Ectodermal cell (in vitro differentiated cells): ENCODE data around the gene FES.

ENCODE experiments used
- H3K27ac ChIP-seq: 2 replicates; pipeline ENCODE4 v1.7.0; 2013; ENCODE audit warnings: mild to moderate bottlenecking, low read depth, low read length; ENCODE audit not compliant: insufficient read depth, poor library complexity, severe bottlenecking
- H3K27me3 ChIP-seq: 2 replicates; pipeline ENCODE4 v1.7.0; 2013; ENCODE audit warnings: mild to moderate bottlenecking, low read length; ENCODE audit not compliant: insufficient read depth, control insufficient read depth, poor library complexity, severe bottlenecking
- H3K36me3 ChIP-seq: one replicate; pipeline ENCODE4 v1.7.0; 2013; ENCODE audit warnings: low read length; ENCODE audit not compliant: control insufficient read depth, insufficient read depth
- H3K4me1 ChIP-seq: one replicate; pipeline ENCODE4 v1.7.0; 2013; ENCODE audit warnings: low read length; ENCODE audit not compliant: control insufficient read depth, insufficient read depth
- H3K4me3 ChIP-seq: 2 replicates; pipeline ENCODE4 v1.7.0; 2013; ENCODE audit warnings: low read depth, low read length, control low read depth; ENCODE audit not compliant: insufficient read depth
- H3K9me3 ChIP-seq: 2 replicates; pipeline ENCODE4 v1.7.0; 2013; ENCODE audit warnings: mild to moderate bottlenecking, low read length, moderate library complexity; ENCODE audit not compliant: control insufficient read depth
- WGBS, 2 experiments: methylation state at CpG; one replicate each; pipeline ENCODE4 v1.1.7; 2013; ENCODE audit warnings: missing lambda C conversion rate in 2 of 2; 5-methylcytosine and 5-hydroxymethylcytosine counted together

Gene FES

GRCh38 chr15:90931575-90931827, 47.2 kb downstream of the FES start:
- Histone ChIP-seq H3K4me3 (peak overlapping the region; percentile 55), H3K27ac (no peak overlapping the region), H3K27me3 (peaks cover 16% of the 10 kb centered on the region), H3K36me3 (no peaks in the 10 kb centered on the region), H3K9me3 (no peaks in the 10 kb centered on the region), H3K4me1 (peaks cover 8% of the 10 kb centered on the region)
- 44 to 45% methylated on average over 6 of the region's 6 CpGs for WGBS, 2 experiments

DNA sequence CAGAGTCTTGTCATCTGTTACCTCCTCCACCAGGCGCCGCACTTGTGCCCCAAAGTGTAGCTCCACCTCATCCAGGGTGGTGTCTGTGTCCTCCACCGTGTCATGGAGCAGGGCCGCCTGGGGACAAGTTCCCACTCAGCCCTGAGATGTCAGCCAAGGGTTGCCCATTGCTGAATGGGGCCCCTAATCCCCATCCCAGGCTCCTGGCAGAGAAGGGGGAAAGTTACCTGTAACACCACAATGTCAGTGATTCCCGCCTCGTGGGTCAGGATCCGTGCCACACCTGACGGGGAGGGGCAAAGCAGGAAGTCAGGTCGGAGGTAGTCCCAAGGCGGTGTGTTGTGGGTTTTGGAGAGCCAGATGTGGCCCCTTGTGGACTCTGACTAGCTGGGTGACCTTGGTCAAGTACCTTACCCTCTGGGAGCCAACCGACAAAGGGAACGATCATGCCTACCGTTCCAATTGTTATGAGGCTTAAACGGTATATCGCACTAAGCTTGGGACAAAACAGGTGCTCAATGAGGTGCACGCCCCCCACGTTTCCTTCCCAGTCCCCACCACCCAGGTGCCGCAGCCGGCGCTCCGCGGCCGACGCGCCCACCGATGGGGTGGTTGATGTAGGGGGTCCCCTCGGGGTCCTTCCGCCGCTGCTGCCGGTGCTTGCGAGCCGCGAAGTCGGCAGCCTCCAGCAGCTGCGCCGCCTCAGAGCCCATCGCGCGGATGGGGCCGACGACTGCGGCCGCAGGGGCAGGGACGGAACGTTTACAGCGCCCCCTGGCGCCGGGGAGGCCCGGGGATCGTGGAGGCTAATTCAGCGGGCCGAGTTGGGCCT, 47.7 kb downstream of the FES start, which contains the start of gene HDDC3:
TSS of gene HDDC3 (minus strand) at position 722 of the 832 bp plus-strand sequence. CDS start at position 713, 9 bp downstream.
- H3K4me3 ChIP-seq, result peak within 1 kb of the TSS; percentile 55
- peaks cover 16% of the 10 kb centered on the region for H3K27me3 ChIP-seq
- WGBS, 2 experiments, result 0 to 1% methylated on average over 52 of the region's 52 CpGs
- no peaks in the 10 kb centered on the region for H3K9me3 ChIP-seq
- H3K27ac ChIP-seq, result no peak within 1 kb of the TSS
- peaks cover 8% of the 10 kb centered on the region for H3K4me1 ChIP-seq
- no peaks in the 10 kb centered on the region for H3K36me3 ChIP-seq

- H3K4me3 ChIP-seq, result peak overlapping the region; percentile 55
- WGBS, 2 experiments, result 23% methylated on average over 5 of the region's 5 CpGs
- H3K9me3 ChIP-seq, result no peaks in the 10 kb centered on the region
- H3K27ac ChIP-seq, result no peak overlapping the region
- H3K4me1 ChIP-seq, result peaks cover 8% of the 10 kb centered on the region
- peaks cover 16% of the 10 kb centered on the region for H3K27me3 ChIP-seq
- no peaks in the 10 kb centered on the region for H3K36me3 ChIP-seq
Observed at GRCh38 chr15:90932660-90932991, 48.3 kb downstream of the FES start.

DNA sequence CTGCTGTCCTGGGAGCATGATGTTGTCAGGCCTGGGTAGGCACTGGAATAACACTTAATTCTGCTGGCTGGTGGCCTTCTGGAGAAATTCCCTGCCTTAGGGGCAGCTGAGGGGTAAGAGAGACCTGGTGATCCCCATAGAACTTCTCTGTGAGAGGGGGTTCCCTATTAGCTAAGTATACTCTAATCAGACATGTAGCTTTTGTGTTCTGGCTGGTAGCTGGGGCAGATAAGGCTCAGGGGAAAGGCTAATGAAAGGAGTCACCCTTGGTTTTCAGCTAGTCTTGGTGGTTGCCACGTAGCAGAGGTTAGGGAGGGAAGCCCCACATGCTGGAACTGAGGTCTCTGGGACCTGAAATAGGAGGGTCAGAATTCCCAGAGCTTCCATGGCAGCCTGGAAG, 49.0 kb downstream of the FES start:
- Histone ChIP-seq H3K36me3 (no peaks in the 10 kb centered on the region), H3K27me3 (peaks cover 16% of the 10 kb centered on the region), H3K27ac (no peak overlapping the region), H3K4me1 (peaks cover 8% of the 10 kb centered on the region), H3K4me3 (no peak overlapping the region), H3K9me3 (no peaks in the 10 kb centered on the region)
- 82% methylated on average over 1 of the region's 1 CpG for WGBS, 2 experiments

DNA sequence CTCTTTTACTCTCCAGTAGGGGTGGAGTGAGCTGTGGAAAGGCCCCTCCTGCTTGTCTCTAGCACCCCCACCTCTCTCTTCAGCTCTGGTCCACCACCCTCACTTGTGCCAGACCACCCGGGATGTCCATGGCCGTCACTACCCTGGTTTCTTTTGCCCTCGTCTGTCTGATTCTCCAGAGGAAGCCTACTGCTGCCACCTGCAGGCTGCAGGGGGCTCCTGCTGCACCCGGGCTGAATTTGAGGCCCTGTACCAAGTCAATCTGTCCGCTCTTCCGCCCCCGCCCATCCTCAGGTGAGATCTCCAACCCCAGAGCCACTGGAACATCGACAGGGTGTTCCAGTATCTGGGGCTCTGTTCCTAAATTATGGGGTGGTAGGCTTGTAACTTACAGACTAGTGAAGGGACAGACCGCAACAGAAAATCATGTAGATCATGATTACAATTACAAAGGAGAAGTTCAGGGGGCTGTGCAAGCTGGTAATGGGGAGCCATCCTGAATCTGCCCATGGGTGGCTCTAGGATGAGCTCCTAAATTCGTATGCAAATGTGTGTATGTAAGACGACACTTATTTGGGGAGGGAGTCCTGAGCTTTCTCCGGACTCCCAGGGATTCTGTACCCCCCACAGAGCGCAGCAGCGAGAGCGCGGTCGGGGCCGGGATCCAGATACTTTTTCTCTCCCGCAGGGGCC, 50.1 kb downstream of the FES start:
- Histone ChIP-seq H3K4me1 (peaks cover 8% of the 10 kb centered on the region), H3K27me3 (peaks cover 16% of the 10 kb centered on the region), H3K27ac (peak overlapping the region; percentile 62), H3K36me3 (no peaks in the 10 kb centered on the region), H3K9me3 (no peaks in the 10 kb centered on the region), H3K4me3 (peak overlapping the region; percentile 79)
- 3% methylated on average over 19 of the region's 19 CpGs for WGBS, 2 experiments

GRCh38 chr15:90934949-90935751, 50.8 kb downstream of the FES start, which contains the start of gene UNC45A:
Gene UNC45A, plus strand, starts transcription at chr15:90935285. Its CDS starts 40 bp downstream, at chr15:90935325.
- Histone ChIP-seq H3K36me3 (peaks cover 6% of the 10 kb centered on the region), H3K27ac (peak within 1 kb of the TSS; percentile 62), H3K27me3 (peaks cover 16% of the 10 kb centered on the region), H3K9me3 (no peaks in the 10 kb centered on the region), H3K4me1 (peaks cover 8% of the 10 kb centered on the region), H3K4me3 (peak within 1 kb of the TSS; percentile 79)
- WGBS, 2 experiments, result 1% methylated on average over 65 of the region's 65 CpGs

DNA sequence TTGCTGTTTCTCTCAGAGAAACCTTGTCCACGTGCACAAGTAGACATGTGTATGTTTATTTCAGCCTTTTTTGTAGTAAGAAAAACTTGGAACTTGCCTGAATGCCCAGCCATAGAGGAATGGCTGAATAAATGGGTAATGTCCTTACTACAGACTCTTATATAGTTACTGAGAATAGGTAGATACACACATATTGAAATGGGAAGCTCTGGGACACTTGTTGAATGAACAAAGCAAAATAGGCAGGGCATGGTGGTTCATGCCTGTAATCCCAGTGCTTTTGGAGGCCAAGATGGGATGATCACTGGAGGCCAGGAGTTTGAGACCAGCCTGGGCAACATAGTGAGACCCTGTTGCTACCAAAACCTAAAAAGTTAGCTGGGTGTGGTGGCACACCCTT, 52.5 kb downstream of the FES start:
- Histone ChIP-seq H3K27ac (no peak overlapping the region), H3K4me3 (no peak overlapping the region), H3K27me3 (peaks cover 16% of the 10 kb centered on the region), H3K36me3 (peaks cover 9% of the 10 kb centered on the region), H3K9me3 (no peaks in the 10 kb centered on the region), H3K4me1 (peaks cover 8% of the 10 kb centered on the region)
- 97 to 100% methylated on average over 1 of the region's 1 CpG for WGBS, 2 experiments

GRCh38 chr15:90938261-90938660, 54.0 kb downstream of the FES start:
- peaks cover 9% of the 10 kb centered on the region for H3K27me3 ChIP-seq
- no peak overlapping the region for H3K4me3 ChIP-seq
- no peak overlapping the region for H3K27ac ChIP-seq
- peaks cover 17% of the 10 kb centered on the region for H3K36me3 ChIP-seq
- H3K9me3 ChIP-seq, result no peaks in the 10 kb centered on the region
- H3K4me1 ChIP-seq, result peaks cover 8% of the 10 kb centered on the region
- 92 to 98% methylated on average over 5 of the region's 5 CpGs for whole genome bisulfite sequencing, 2 experiments

- Histone ChIP-seq H3K27ac (no peak overlapping the region), H3K27me3 (no peaks in the 10 kb centered on the region), H3K4me3 (no peak overlapping the region), H3K36me3 (peaks cover 30% of the 10 kb centered on the region), H3K4me1 (peaks cover 8% of the 10 kb centered on the region), H3K9me3 (no peaks in the 10 kb centered on the region)
- 96% methylated on average over 7 of the region's 7 CpGs for WGBS, 2 experiments
Observed at GRCh38 chr15:90939756-90940155, 55.5 kb downstream of the FES start.

- no peaks in the 10 kb centered on the region for H3K9me3 ChIP-seq
- WGBS, 2 experiments, result 95% methylated on average over 4 of the region's 4 CpGs
- H3K27me3 ChIP-seq, result no peaks in the 10 kb centered on the region
- H3K36me3 ChIP-seq, result peaks cover 35% of the 10 kb centered on the region
- no peak overlapping the region for H3K27ac ChIP-seq
- H3K4me3 ChIP-seq, result no peak overlapping the region
- H3K4me1 ChIP-seq, result peaks cover 4% of the 10 kb centered on the region
Observed at GRCh38 chr15:90941038-90941437, 56.7 kb downstream of the FES start.
